OCI-LY1 (cell line): ENCODE results near the gene CEP135.

Experiments
- H2AFZ ChIP-seq: fragments of 200-600 bp; sonication (generic), shearing (Covaris generic); 2 replicates; pipeline ENCODE4 v1.6.0; 2014; ENCODE audit warnings: antibody characterized with exemption, mild to moderate bottlenecking, low read length
- H3F3A ChIP-seq: fragments of 200-600 bp; sonication (generic), shearing (Covaris generic); 2 replicates; pipeline ENCODE4 v1.6.0; 2014; ENCODE audit warnings: mild to moderate bottlenecking, antibody characterized with exemption, low read length, moderate library complexity; ENCODE audit not compliant: insufficient read depth
- H3K27ac ChIP-seq: fragments of 200-600 bp; sonication (generic); 2 replicates; pipeline ENCODE4 v1.5.1; 2014; ENCODE audit warnings: low read length, mixed run types, mild to moderate bottlenecking, low read depth; ENCODE audit not compliant: poor library complexity, severe bottlenecking
- H3K27me3 ChIP-seq: fragments of 200-600 bp; sonication (generic); 2 replicates; pipeline ENCODE4 v1.6.0; 2014; ENCODE audit warnings: antibody characterized with exemption, mild to moderate bottlenecking, low read length, moderate library complexity; ENCODE audit not compliant: insufficient read depth
- H3K36me3 ChIP-seq: fragments of 200-600 bp; sonication (generic); 2 replicates; pipeline ENCODE4 v1.6.1; 2014; ENCODE audit warnings: mild to moderate bottlenecking, antibody characterized with exemption, low read length, moderate library complexity, mixed read lengths; ENCODE audit not compliant: insufficient read depth
- H3K4me1 ChIP-seq: fragments of 200-600 bp; sonication (generic); 2 replicates; pipeline ENCODE4 v1.5.1; 2014; ENCODE audit warnings: mild to moderate bottlenecking, low read length, moderate library complexity; ENCODE audit not compliant: insufficient read depth, severe bottlenecking
- H3K4me2 ChIP-seq: fragments of 200-600 bp; sonication (generic), shearing (Covaris generic); 2 replicates; pipeline ENCODE4 v1.6.1; 2014; ENCODE audit warnings: low read length
- H3K4me3 ChIP-seq: fragments of 200-600 bp; sonication (generic); 2 replicates; pipeline ENCODE4 v1.5.1; 2014; ENCODE audit warnings: low read length, low read depth, mild to moderate bottlenecking, mixed read lengths; ENCODE audit not compliant: poor library complexity, severe bottlenecking
- H3K79me2 ChIP-seq: fragments of 200-600 bp; shearing (Covaris generic); 2 replicates; pipeline ENCODE4 v1.6.1; 2016; ENCODE audit warnings: mixed run types, low read length, mixed read lengths; ENCODE audit not compliant: insufficient read depth
- H3K9ac ChIP-seq: fragments of 200-600 bp; sonication (generic), shearing (Covaris generic); 2 replicates; pipeline ENCODE4 v1.6.1; 2014; ENCODE audit warnings: mild to moderate bottlenecking, low read length, mixed read lengths
- H3K9me2 ChIP-seq: fragments of 200-600 bp; sonication (generic), shearing (Covaris generic); 2 replicates; pipeline ENCODE4 v1.6.1; 2014; ENCODE audit warnings: low read depth, mild to moderate bottlenecking, low read length, mixed read lengths
- H3K9me3 ChIP-seq: fragments of 200-600 bp; shearing (Covaris generic); 2 replicates; pipeline ENCODE4 v1.6.1; 2014; ENCODE audit warnings: low read length, mixed read lengths
- H4K20me1 ChIP-seq: fragments of 200-600 bp; sonication (generic), shearing (Covaris generic); 2 replicates; pipeline ENCODE4 v1.6.0; 2016; ENCODE audit warnings: mild to moderate bottlenecking, low read length; ENCODE audit not compliant: insufficient read depth
- CTCF ChIP-seq: fragments of 200-600 bp; sonication (generic), shearing (Covaris generic); IDR thresholded peaks from 2 replicates; pipeline ENCODE4 v1.5.1; 2017; ENCODE audit warnings: mild to moderate bottlenecking, antibody characterized with exemption, low read length, moderate library complexity, mixed read lengths
- EZH2 ChIP-seq: fragments of 200-600 bp; sonication (generic), shearing (Covaris generic); IDR thresholded peaks from 2 replicates; pipeline ENCODE4 v1.8.0; 2017; ENCODE audit warnings: borderline replicate concordance, mixed run types, mild to moderate bottlenecking, antibody characterized with exemption, low read length, moderate library complexity, mixed read lengths

Gene CEP135

GRCh38 chr4:56077676-56078075, 128.9 kb downstream of the CEP135 start:
- Histone ChIP-seq H3K4me2 (no peak overlapping the region), H2AFZ (no peak overlapping the region), H3K9me3 (no peaks in the 10 kb centered on the region), H3K36me3 (no peaks in the 10 kb centered on the region), H3K79me2 (no peaks in the 10 kb centered on the region), H3K9me2 (no peaks in the 10 kb centered on the region), H3K27ac (no peak overlapping the region), H3F3A (no peaks in the 10 kb centered on the region), H3K9ac (no peak overlapping the region), H3K4me3 (no peak overlapping the region), H3K4me1 (no peaks in the 10 kb centered on the region), H3K27me3 (no peaks in the 10 kb centered on the region), H4K20me1 (no peaks in the 10 kb centered on the region)
- no peak for TF ChIP-seq EZH2
- TF ChIP-seq CTCF: no peak

- H3K4me1 ChIP-seq: no peaks in the 10 kb centered on the region
- no peak overlapping the region for H2AFZ ChIP-seq
- H3K27me3 ChIP-seq: no peaks in the 10 kb centered on the region
- H3K4me3 ChIP-seq: no peak overlapping the region
- H3K36me3 ChIP-seq: no peaks in the 10 kb centered on the region
- TF ChIP-seq EZH2 (no peak), CTCF (no peak)
- no peak overlapping the region for H3K4me2 ChIP-seq
- no peak overlapping the region for H3K27ac ChIP-seq
- H3K9ac ChIP-seq: no peak overlapping the region
- no peaks in the 10 kb centered on the region for H3F3A ChIP-seq
- H3K79me2 ChIP-seq: no peaks in the 10 kb centered on the region
- H3K9me2 ChIP-seq: no peaks in the 10 kb centered on the region
- no peaks in the 10 kb centered on the region for H4K20me1 ChIP-seq
- no peaks in the 10 kb centered on the region for H3K9me3 ChIP-seq
Observed at GRCh38 chr4:56078866-56079265, 130.1 kb downstream of the CEP135 start.

- H3F3A ChIP-seq: no peaks in the 10 kb centered on the region
- H3K27me3 ChIP-seq: no peaks in the 10 kb centered on the region
- H3K9ac ChIP-seq: no peak overlapping the region
- no peak overlapping the region for H2AFZ ChIP-seq
- no peak overlapping the region for H3K27ac ChIP-seq
- H3K9me2 ChIP-seq: no peaks in the 10 kb centered on the region
- H3K4me2 ChIP-seq: no peak overlapping the region
- no peak for TF ChIP-seq EZH2
- no peak for TF ChIP-seq CTCF
- H3K36me3 ChIP-seq: no peaks in the 10 kb centered on the region
- no peak overlapping the region for H3K4me3 ChIP-seq
- H3K4me1 ChIP-seq: no peaks in the 10 kb centered on the region
- H3K79me2 ChIP-seq: no peaks in the 10 kb centered on the region
- no peaks in the 10 kb centered on the region for H4K20me1 ChIP-seq
- no peaks in the 10 kb centered on the region for H3K9me3 ChIP-seq
Observed at GRCh38 chr4:56080384-56080783, 131.6 kb downstream of the CEP135 start.
